Measurements from ENCODE around the gene AMBP. TPM values are rescaled to one million over a fixed set of nuclear protein-coding genes. Genes with fewer than 3 reads are reported as not detected.
A peak's percentile ranks its signal among the peaks of the same experiment; 100 is the strongest.

Gene AMBP
- total and polyA plus RNA-seq, 2 of the 13 experiments (the other 11 are each of a cell fraction or from before 2014, with no cell fraction given) = 1,510 to 2,580 TPM

- peak; percentile 86; the same call in 1 of the 2 replicates for TF ChIP-seq RARG (CRISPR knock-in tag; IDR thresholded peaks at IDR 0.05; ENCODE audit: low read depth)
- TF ChIP-seq MYC (CRISPR knock-in tag; IDR thresholded peaks at IDR 0.05; ENCODE audit: borderline replicate concordance) = peak; percentile 91
- no peak for TF ChIP-seq CCAR2 (optimal IDR thresholded peaks at IDR 0.05; ENCODE audit: low read depth, low read length)
- TF ChIP-seq MBD4 (IDR thresholded peaks at IDR 0.05; ENCODE audit: borderline replicate concordance, low read length) = no peak
- TF ChIP-seq ZSCAN12 (CRISPR knock-in tag; IDR thresholded peaks at IDR 0.05) = no peak
- 0 out of 2 replicates have a peak, but pooled peaks have one; percentile 56 for TF ChIP-seq SNAI1 (CRISPR knock-in tag; IDR thresholded peaks at IDR 0.05; ENCODE audit: borderline replicate concordance)
- TF ChIP-seq ZNF414 (CRISPR knock-in tag; IDR thresholded peaks at IDR 0.05) = no peak
- peak; percentile 90 for TF ChIP-seq ZBTB25 (CRISPR knock-in tag; IDR thresholded peaks at IDR 0.05)
- no peak for TF ChIP-seq MTF1 (CRISPR knock-in tag; IDR thresholded peaks at IDR 0.05)
- TF ChIP-seq EHMT2 (IDR thresholded peaks at IDR 0.05; ENCODE audit: borderline replicate concordance, low read depth, low read length) = peak; percentile 84; the same call in 1 of the 2 replicates
- peak; percentile 61; the same call in 1 of the 2 replicates for TF ChIP-seq KLF13 (CRISPR knock-in tag; IDR thresholded peaks at IDR 0.05)
- peak; percentile 35; the same call in 1 of the 2 replicates for TF ChIP-seq TCF7 (IDR thresholded peaks at IDR 0.05; ENCODE audit: low read depth)
- TF ChIP-seq ZNF224 (CRISPR knock-in tag; IDR thresholded peaks at IDR 0.05) = peak; percentile 85; the same call in 1 of the 2 replicates
- no peak for TF ChIP-seq PHF21A (CRISPR knock-in tag; IDR thresholded peaks at IDR 0.05)
- TF ChIP-seq ZFP37 (CRISPR knock-in tag; IDR thresholded peaks at IDR 0.05; ENCODE audit: borderline replicate concordance) = peak; percentile 86; the same call in 1 of the 2 replicates
- TF ChIP-seq ARID3A (IDR thresholded peaks at IDR 0.05; ENCODE audit: low read depth, low read length) = peak; percentile 50; the same call in 1 of the 2 replicates
- TF ChIP-seq BRF2 (CRISPR knock-in tag; IDR thresholded peaks at IDR 0.05) = peak; percentile 96
- TF ChIP-seq ZKSCAN8 (CRISPR knock-in tag; IDR thresholded peaks at IDR 0.05; ENCODE audit: borderline replicate concordance) = peak; percentile 89; the same call in 1 of the 2 replicates
- 0 out of 2 replicates have a peak, but pooled peaks have one; percentile 36 for TF ChIP-seq ZNF234 (CRISPR knock-in tag; conservative IDR thresholded peaks at IDR 0.05)
- TF ChIP-seq SRSF4 (IDR thresholded peaks at IDR 0.05; ENCODE audit: low read depth, low read length, poor library complexity, severe bottlenecking) = no peak
- TF ChIP-seq PHF5A (CRISPR knock-in tag; IDR thresholded peaks at IDR 0.05; ENCODE audit: low read depth, unreplicated experiment) = peak; percentile 92
- peak; percentile 88 for TF ChIP-seq RBFOX2 (IDR thresholded peaks at IDR 0.05; ENCODE audit: low read depth, low read length)
- TF ChIP-seq GFI1 (CRISPR knock-in tag; IDR thresholded peaks at IDR 0.05; ENCODE audit: borderline replicate concordance) = no peak
- peak; percentile 88 for TF ChIP-seq HNRNPL (IDR thresholded peaks at IDR 0.05; ENCODE audit: low read depth, low read length)
- TF ChIP-seq SALL2 (CRISPR knock-in tag; IDR thresholded peaks at IDR 0.05) = peak; percentile 25; the same call in 1 of the 2 replicates
- no peak for TF ChIP-seq ZZZ3 (CRISPR knock-in tag; IDR thresholded peaks at IDR 0.05; ENCODE audit: borderline replicate concordance)
Measured at GRCh38 chr9:114078021-114078780, at the start of gene AMBP (continued).
